ENCODE data around the gene EDA. TPM values are rescaled to one million over a fixed set of nuclear protein-coding genes. Genes with fewer than 3 reads are reported as not detected.

Gene EDA
- total RNA-seq, 4 donors from 2014 or later: 6.2 to 27.0 (median 14.2) TPM

GRCh38 chrX:70054391-70054790 is 438.5 kb downstream of the EDA start:
- 83 to 95% methylated on average over 2 to 5 of the region's 5 CpGs for WGBS, 2 donors
- H3K27me3 ChIP-seq: no peaks in the 10 kb centered on the region

GRCh38 chrX:70062076-70062475 is 446.2 kb downstream of the EDA start, which contains the start of gene OTUD6A:
Gene OTUD6A (plus strand): TSS chrX:70062457. CDS start chrX:70062525, 68 bp downstream.
- no peaks in the 10 kb centered on the region for H3K36me3 ChIP-seq
- no peak within 1 kb of the TSS for H3K27ac ChIP-seq
- no peaks in the 10 kb centered on the region for H3K27me3 ChIP-seq

More at GRCh38 chrX:70054391-70054790, 438.5 kb downstream of the EDA start:
- Histone ChIP-seq H3K36me3 (no peaks in the 10 kb centered on the region), H3K27ac (no peak overlapping the region), H3K4me3 (replicated peaks in 1 of 3) (no peak overlapping the region), H3K4me1 (no peaks in the 10 kb centered on the region), H3K9me3 (no peaks in the 10 kb centered on the region)
- intact Hi-C loops (cut with DNase I): no loop called here
- no peak for DNase-seq
- no peak for TF ChIP-seq CTCF (IDR thresholded peaks at IDR 0.05)
- no peak for TF ChIP-seq POLR2A (IDR thresholded peaks at IDR 0.05)

GRCh38 chrX:70062961-70063550 is 447.1 kb downstream of the EDA start:
- Histone ChIP-seq H3K4me3 (replicated peaks in 1 of 3) (no peak overlapping the region), H3K9me3 (no peaks in the 10 kb centered on the region), H3K27ac (no peak overlapping the region), H3K27me3 (no peaks in the 10 kb centered on the region), H3K4me1 (no peaks in the 10 kb centered on the region), H3K36me3 (no peaks in the 10 kb centered on the region)
- TF ChIP-seq CTCF (IDR thresholded peaks at IDR 0.05): no peak
- intact Hi-C loops (cut with DNase I): no loop called here
- 92 to 96% methylated on average over 30 to 34 of the region's 52 CpGs for WGBS, 2 donors
- DNase-seq: no peak

More at GRCh38 chrX:70062076-70062475, 446.2 kb downstream of the EDA start, which contains the start of gene OTUD6A:
- TF ChIP-seq CTCF (IDR thresholded peaks at IDR 0.05) (no peak), POLR2A (IDR thresholded peaks at IDR 0.05) (no peak)
- 94% methylated on average over 12 of the region's 14 CpGs for WGBS, 2 donors
- no peaks in the 10 kb centered on the region for H3K4me1 ChIP-seq
- no peak for DNase-seq
- intact Hi-C loops (cut with DNase I): no loop called here
- no peaks in the 10 kb centered on the region for H3K9me3 ChIP-seq
- H3K4me3 ChIP-seq (replicated peaks in 1 of 3): no peak within 1 kb of the TSS

- no peaks in the 10 kb centered on the region for H3K9me3 ChIP-seq
- 91 to 94% methylated on average over 7 of the region's 7 CpGs for WGBS, 2 donors
- no peak overlapping the region for H3K4me3 ChIP-seq (replicated peaks in 1 of 3)
- H3K27ac ChIP-seq: no peak overlapping the region
- H3K36me3 ChIP-seq: no peaks in the 10 kb centered on the region
- intact Hi-C loops (cut with DNase I): no loop called here
- no peaks in the 10 kb centered on the region for H3K27me3 ChIP-seq
- no peak for DNase-seq
- TF ChIP-seq CTCF (IDR thresholded peaks at IDR 0.05) (no peak), POLR2A (IDR thresholded peaks at IDR 0.05) (no peak)
- H3K4me1 ChIP-seq: no peaks in the 10 kb centered on the region
Observed at GRCh38 chrX:70066646-70067045, 450.7 kb downstream of the EDA start.

- no peak overlapping the region for H3K27ac ChIP-seq
- TF ChIP-seq POLR2A (IDR thresholded peaks at IDR 0.05) (no peak), CTCF (IDR thresholded peaks at IDR 0.05) (no peak)
- WGBS, 2 donors: 81 to 86% methylated on average over 5 of the region's 5 CpGs
- intact Hi-C loops (cut with DNase I): no loop called here
- no peaks in the 10 kb centered on the region for H3K36me3 ChIP-seq
- no peaks in the 10 kb centered on the region for H3K4me1 ChIP-seq
- no peak for DNase-seq
- no peak overlapping the region for H3K4me3 ChIP-seq (replicated peaks in 1 of 3)
- no peaks in the 10 kb centered on the region for H3K9me3 ChIP-seq
- no peaks in the 10 kb centered on the region for H3K27me3 ChIP-seq
Observed at GRCh38 chrX:70079297-70079696, 463.4 kb downstream of the EDA start.

Data from thyroid gland (tissue), 4 donors.